Stimulated activated CD8-positive, alpha-beta memory T cell treated with anti-CD3 and anti-CD28 coated beads, Interleukin-4, amount 100 ng/mL, for 4 hours (primary cell): ENCODE measurements around the gene OCIAD2.
"Not testable (repeated sequence)": the region's sequence is repeated elsewhere in the genome, so short reads cannot be mapped to it uniquely, and the experiment has no call there.

Experiments
- DNase-seq, 2 donors: peaks; one replicate each; pipeline ENCODE4 v3.0.0-alpha.2; 2020; ENCODE audit warnings: low read depth in 2 of 2, low spot score in 1 of 2

Gene OCIAD2

DNA sequence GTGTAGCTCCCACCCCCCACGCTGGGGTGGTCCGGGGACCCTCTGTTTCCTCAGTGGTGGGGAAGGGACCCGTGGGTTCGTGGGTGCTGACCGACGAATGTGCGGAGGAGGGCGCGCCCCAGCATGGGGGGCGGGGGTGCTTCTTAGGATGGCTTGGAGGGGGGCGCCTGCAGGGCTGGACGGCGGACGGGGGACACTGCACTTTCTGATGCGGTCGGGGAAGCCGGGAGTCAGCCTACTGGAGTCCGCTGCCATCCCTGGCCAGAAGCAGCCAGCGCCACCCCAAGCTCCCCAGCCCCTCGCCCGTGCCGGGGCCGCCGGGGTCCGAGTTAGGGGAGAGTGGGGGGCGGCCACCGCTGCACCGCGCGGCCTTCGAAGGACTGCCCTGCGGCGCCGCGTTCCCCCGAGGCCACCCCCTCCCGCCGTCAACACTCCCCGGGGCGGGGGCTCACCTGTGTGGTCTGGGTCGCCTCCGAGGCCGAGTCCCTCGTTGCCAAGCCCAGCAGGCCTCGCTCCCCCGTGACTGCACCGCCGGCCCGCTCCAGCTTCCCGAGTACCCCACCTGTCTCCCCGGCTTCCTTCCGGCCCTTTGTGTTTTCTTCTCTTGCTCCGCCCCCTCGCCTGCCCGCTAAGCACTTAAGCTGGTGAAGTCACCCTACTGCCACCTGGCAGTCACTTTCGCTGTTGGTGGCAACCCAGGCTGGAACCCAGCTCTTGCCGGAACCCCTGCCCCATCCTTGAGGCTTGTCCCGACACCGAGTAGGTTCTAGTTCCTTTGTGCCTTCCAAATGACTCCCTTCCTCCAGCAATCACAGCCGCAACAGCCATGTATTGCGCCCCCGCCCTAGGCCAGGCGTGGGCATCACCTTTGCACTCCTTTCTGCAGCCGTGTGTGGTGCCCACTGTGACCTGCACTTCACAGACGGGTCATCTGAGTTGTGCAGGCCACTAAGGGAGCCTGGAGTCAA, at the start of gene OCIAD2:
TSS of gene OCIAD2 (minus strand) at position 569 of the 968 bp plus-strand sequence. CDS start 2,225 bp downstream, outside the sequence.
- peak; percentile 58 to 72 for DNase-seq

- no peak for DNase-seq
Observed at GRCh38 chr4:48954314-48954713, 47.7 kb upstream of the OCIAD2 start.

DNA sequence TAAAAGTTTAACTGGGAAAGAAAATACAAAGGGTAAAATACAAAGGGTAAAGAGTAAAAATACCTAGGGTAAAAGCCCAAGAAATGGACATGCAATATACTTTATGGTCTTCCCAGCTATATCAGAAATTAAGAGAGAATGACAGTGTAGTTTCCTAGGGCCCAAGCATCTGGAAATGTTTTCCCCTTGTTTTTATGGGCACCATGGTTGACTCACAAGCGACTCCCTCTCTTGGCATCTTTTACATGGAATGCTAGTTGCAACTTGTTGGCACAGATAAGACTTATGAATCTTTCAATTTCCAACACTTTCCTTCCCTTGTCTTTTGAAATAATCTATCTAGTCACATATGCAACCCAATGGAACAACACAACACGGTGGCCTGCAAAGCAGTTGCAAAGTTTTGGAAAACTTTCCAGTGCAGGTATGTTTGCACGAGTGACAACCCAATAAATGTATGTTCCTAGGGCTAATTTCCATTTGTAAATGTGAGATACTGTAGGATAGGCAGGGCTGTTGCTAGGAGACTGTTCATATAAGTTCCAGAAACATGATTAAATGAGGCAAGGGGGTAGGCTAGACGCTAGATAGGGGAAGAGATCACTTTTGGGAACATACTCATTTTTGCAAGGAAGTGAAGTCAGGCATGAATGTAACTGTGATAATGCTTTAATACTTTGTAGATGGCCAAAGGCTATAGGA, 43.1 kb upstream of the OCIAD2 start:
- DNase-seq, result no peak

GRCh38 chr4:48949086-48949485, 42.5 kb upstream of the OCIAD2 start:
- no peak for DNase-seq

DNA sequence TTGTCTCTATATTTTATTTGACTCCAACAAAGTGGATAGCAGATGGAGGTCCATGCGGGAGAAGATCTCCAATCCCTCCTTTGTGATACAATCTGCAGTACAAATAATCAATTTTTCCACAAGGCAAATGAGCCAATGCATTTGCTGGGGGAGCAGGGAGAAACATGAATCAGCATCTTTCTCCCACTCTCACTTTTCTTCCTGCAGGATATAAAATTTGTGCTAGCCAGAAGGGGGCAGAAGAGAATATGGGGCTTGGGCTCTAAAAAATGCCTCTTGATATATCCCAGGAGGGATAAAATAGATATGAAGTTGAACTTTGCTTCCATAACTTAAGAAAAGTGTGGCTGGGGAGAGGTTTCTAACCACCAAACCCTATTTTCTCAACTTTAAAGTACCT, 41.2 kb upstream of the OCIAD2 start:
- DNase-seq, result no peak

- DNase-seq, result no peak
Observed at GRCh38 chr4:48945981-48946380, 39.4 kb upstream of the OCIAD2 start.

DNA sequence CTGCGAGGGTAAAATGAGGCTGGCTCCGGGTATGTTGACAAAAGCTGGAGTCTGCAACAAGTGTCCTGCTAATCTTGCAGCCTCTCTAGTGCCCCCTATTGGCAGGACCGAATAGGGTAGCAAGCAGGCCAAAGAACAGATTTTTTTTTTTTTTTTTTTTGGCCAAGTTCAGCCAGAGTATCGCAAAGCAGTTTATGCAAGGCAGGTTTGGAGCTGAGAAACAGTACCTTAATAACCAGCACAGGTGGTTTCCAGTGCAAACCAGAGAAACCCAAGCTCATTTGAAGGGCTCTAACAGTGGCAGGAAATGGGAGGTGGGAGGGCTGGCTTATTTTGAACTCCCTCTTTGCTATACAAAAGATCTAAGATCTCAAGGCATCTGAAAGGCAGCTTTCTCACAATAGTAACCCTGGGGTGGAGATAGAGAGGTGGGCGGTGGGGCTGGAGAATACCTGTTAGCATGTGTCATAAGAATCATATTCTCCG, 38.2 kb upstream of the OCIAD2 start:
- DNase-seq, result peak in 1 of 2 donors; percentile 9

GRCh38 chr4:48944252-48944651, 37.7 kb upstream of the OCIAD2 start:
- no peak for DNase-seq

DNA sequence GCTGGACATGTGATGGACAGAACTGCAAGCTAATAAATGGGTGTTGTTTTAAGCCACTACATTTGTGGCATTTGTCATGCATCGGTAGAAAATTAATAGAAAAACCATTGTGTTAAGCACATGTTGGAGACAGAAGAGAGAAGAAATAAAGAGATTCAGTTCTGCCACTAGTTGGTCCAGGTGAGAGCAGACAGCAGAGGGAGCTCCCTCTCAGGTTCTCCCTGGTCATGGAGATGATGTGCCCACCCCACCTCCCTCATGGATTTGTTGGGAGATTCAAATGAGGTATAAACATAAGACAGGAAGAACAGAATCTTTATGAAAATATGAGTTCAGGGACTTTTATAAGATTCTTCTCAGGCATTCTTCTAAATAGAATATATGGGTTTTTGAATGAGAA, 36.8 kb upstream of the OCIAD2 start:
- DNase-seq, result no peak

- no peak for DNase-seq
Observed at GRCh38 chr4:48939785-48940184, 33.2 kb upstream of the OCIAD2 start.

GRCh38 chr4:48938831-48939230, 32.3 kb upstream of the OCIAD2 start:
- no peak for DNase-seq

GRCh38 chr4:48937033-48937432, 30.5 kb upstream of the OCIAD2 start:
- no peak for DNase-seq

DNA sequence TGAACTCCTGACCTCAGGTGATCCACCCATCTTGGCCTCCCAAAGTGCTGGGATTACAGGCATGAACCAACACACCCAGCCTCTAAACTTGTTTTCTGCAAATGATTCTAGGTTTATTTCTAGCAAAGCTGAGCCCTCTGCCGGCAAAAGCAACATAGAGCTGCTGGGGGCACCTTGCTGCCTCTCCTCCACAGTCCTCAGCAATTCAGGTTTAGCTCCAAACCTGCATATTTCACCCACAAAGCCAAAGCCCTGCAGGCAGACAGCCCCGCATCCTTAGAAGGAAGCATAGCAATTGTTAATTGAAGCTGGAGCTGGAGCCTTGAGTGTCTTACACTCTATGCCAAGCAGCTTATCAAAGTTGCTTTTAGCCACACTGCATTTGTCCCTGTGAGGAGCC, 24.9 kb upstream of the OCIAD2 start:
- no peak for DNase-seq

DNA sequence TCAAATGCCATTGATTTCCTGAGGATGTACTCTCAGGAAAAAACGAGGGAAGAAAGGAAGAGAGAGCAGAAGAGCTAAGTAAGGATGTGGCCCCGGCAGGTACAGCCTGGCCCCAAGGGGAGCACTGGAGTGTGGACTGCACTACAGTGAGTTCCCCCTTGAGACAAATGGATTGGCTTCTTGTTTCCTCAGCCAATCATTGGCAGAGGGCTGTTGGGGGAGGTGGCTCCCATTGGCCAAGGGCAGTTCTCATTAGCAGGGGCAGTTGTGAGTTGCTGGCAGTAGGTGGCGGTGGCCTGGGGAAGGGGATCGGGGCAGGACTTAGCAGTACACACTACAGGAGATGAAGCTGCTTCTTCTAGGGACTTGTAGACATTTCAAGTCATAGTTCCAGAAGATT, 24.1 kb upstream of the OCIAD2 start:
- no peak for DNase-seq

DNA sequence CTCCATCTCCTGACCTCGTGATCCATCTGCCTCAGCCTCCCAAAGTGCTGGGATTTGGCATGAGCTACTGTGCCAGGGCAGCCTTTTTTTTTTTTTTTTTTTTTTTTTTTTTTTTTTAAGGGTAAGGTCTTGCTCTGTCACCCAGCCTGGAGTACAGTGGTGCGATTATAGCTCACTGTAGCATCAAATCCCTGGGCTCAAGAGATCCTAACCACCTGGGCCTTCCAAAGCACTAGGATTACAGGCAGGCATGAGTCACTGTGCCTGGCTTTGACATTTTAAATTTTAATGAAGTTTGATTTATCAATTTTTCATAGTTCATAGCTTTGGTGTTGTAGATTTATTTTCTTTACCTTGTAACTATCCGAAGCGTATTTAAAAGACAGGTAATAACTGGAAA, 17.8 kb upstream of the OCIAD2 start:
- no peak for DNase-seq

DNA sequence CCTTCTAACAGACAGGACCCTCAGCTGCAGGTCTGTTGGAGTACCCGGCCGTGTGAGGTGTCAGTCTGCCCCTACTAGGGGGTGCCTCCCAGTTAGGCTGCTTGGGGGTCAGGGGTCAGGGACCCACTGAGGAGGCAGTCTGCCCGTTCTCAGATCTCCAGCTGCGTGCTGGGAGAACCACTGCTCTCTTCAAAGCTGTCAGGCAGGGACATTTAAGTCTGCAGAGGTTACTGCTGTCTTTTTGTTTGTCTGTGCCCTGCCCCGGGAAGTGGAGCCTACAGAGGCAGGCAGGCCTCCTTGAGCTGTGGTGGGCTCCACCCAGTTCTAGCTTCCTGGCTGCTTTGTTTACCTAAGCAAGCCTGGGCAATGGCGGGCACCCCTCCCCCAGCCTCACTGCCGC, 16.5 kb upstream of the OCIAD2 start:
- DNase-seq, result not testable (repeated sequence)

DNA sequence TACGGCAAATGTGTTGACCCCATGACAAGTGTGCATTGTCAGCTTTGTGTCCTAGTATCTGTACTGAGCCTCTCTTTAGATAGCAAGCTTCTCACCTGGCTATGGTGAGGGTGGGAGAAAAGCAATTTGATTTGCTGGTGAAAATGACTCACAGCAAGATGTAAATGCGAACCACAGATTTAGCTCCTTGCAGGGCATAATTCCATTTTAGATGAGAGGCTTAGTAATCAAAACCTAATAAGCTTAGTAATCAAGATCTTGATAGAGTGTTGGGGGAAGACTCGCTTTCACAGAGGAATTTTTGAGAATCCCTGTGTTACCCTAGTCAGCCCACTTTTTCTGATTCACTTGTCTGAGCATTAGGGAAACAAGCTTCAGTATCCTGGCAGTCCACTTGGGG, 7.7 kb upstream of the OCIAD2 start:
- DNase-seq, result no peak

GRCh38 chr4:48913346-48913745, 6.8 kb upstream of the OCIAD2 start:
- DNase-seq, result no peak

DNA sequence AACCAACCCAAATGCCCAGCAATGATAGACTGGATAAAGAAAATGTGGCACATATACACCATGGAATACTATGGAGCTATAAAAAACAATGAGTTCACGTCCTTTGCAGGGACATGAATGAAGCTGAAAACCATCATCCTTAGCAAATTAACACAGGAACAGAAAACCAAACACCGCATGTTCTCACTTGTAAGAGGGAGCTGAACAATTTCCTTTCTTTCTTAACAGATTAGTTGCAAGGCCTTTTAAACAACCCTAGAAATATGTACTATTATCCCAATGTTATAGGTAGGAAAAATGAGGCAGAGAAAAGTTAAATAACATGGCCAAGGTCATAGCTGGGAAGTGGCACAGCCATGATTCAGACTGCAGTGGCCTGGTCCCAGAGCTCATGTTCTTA, 5.8 kb upstream of the OCIAD2 start:
- DNase-seq, result no peak

GRCh38 chr4:48910511-48910910, 3.9 kb upstream of the OCIAD2 start:
- DNase-seq, result no peak

GRCh38 chr4:48909697-48910096, 3.1 kb upstream of the OCIAD2 start:
- peak in 1 of 2 donors; percentile 28 for DNase-seq

DNA sequence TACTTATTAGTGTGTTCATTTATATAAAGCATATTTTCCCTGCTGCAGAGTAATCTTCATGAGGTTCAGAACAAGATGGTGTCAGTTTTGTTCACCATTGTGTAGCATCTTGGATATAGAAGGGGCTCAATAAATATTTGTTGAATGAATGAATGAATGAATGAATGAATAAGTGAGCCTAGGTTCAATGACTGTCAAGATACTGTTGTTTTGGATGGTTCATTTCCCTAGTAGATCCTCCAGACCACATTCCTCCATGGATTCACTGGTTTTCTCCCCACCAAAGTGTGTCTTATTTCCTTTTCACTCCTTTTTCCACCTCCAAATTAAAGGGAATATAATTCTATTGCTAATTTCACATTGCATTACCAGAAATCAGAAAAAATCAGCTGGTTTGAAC, 2.1 kb upstream of the OCIAD2 start:
- DNase-seq, result no peak
